ENCODE results near the gene NPIPB8.

GRCh38 chr16:28602529-28602928, 35.3 kb upstream of the NPIPB8 start:
- TF ChIP-seq POLR2AphosphoS5 (IDR thresholded peaks at IDR 0.05; ENCODE audit: low read depth, low read length) (no peak), POLR2A (IDR thresholded peaks at IDR 0.05; ENCODE audit: low read depth, low read length) (no peak), TAF1 (IDR thresholded peaks at IDR 0.05; ENCODE audit: low read depth, low read length) (no peak), SPI1 (IDR thresholded peaks at IDR 0.05; ENCODE audit: low read depth, low read length) (no peak)
